HTR-8/SVneo (cell line): ENCODE results near the gene RAP1GAP.

ENCODE experiments used
- DNase-seq: peaks from one replicate; pipeline ENCODE4 v3.0.0; 2011; ENCODE audit warnings: low spot score, mixed read lengths; ENCODE audit not compliant: insufficient read length
- FAIRE-seq: peaks from 2 replicates; lab custom pipeline; 2011; peaks lifted over from hg19 to GRCh38; lab: Jason Lieb, UNC

The RAP1GAP gene

GRCh38 chr1:21669258-21670058 lies at the start of gene RAP1GAP:
Gene RAP1GAP (minus strand): TSS chr1:21669357. CDS start chr1:21620032, 49,325 bp downstream.
- DNase-seq (no peak), FAIRE-seq (no peak)

GRCh38 chr1:21716169-21716568 lies 47.0 kb upstream of the RAP1GAP start:
- DNase-seq (no peak), FAIRE-seq (no peak)

GRCh38 chr1:21707891-21708290 lies 38.7 kb upstream of the RAP1GAP start:
- DNase-seq (no peak), FAIRE-seq (no peak)

GRCh38 chr1:21707086-21707840 lies 38.1 kb upstream of the RAP1GAP start:
- FAIRE-seq (no peak), DNase-seq (no peak)

- no peak for FAIRE-seq
- no peak for DNase-seq
Measured at GRCh38 chr1:21706151-21706835, 37.1 kb upstream of the RAP1GAP start.

- FAIRE-seq (no peak), DNase-seq (no peak)
Measured at GRCh38 chr1:21705303-21705980, 36.3 kb upstream of the RAP1GAP start.

- DNase-seq: no peak
- no peak for FAIRE-seq
Measured at GRCh38 chr1:21704145-21704544, 35.0 kb upstream of the RAP1GAP start.

GRCh38 chr1:21703318-21703963 lies 34.3 kb upstream of the RAP1GAP start:
- FAIRE-seq (no peak), DNase-seq (peak; percentile 26)

- FAIRE-seq (no peak), DNase-seq (no peak)
Measured at GRCh38 chr1:21702780-21703179, 33.6 kb upstream of the RAP1GAP start.

- DNase-seq (no peak), FAIRE-seq (no peak)
Measured at GRCh38 chr1:21701401-21701800, 32.2 kb upstream of the RAP1GAP start.

- FAIRE-seq: no peak
- no peak for DNase-seq
Measured at GRCh38 chr1:21700094-21700493, 30.9 kb upstream of the RAP1GAP start.

- no peak for FAIRE-seq
- DNase-seq: no peak
Measured at GRCh38 chr1:21696931-21697330, 27.8 kb upstream of the RAP1GAP start.

- FAIRE-seq (no peak), DNase-seq (no peak)
Measured at GRCh38 chr1:21693732-21694131, 24.6 kb upstream of the RAP1GAP start.

GRCh38 chr1:21691739-21692138 lies 22.6 kb upstream of the RAP1GAP start:
- FAIRE-seq (no peak), DNase-seq (no peak)

GRCh38 chr1:21689661-21690372 lies 20.7 kb upstream of the RAP1GAP start:
- DNase-seq (no peak), FAIRE-seq (no peak)

- FAIRE-seq (no peak), DNase-seq (no peak)
Measured at GRCh38 chr1:21687081-21687529, 17.9 kb upstream of the RAP1GAP start.

GRCh38 chr1:21685946-21686678 lies 17.0 kb upstream of the RAP1GAP start:
- FAIRE-seq: no peak
- no peak for DNase-seq

GRCh38 chr1:21681426-21681825 lies 12.3 kb upstream of the RAP1GAP start:
- FAIRE-seq (no peak), DNase-seq (no peak)

- DNase-seq (no peak), FAIRE-seq (no peak)
Measured at GRCh38 chr1:21680918-21681317, 11.8 kb upstream of the RAP1GAP start.
